Colonic mucosa (tissue), 4 donors: ENCODE results near the gene NCBP1. TPM values are rescaled to one million over a fixed set of nuclear protein-coding genes. Genes with fewer than 3 reads are reported as not detected.
"Not testable (repeated sequence)": the region's sequence is repeated elsewhere in the genome, so short reads cannot be mapped to it uniquely, and the experiment has no call there.

Experiments
- DNase-seq: peaks from one replicate; pipeline ENCODE4 v3.0.0-alpha.2; 2020
- H3K27ac ChIP-seq: fragments of 200-600 bp; one replicate; pipeline ENCODE4 v1.8.0; 2021
- H3K27me3 ChIP-seq: fragments of 200-600 bp; one replicate; pipeline ENCODE4 v1.8.0; 2021
- H3K36me3 ChIP-seq: fragments of 200-600 bp; one replicate; pipeline ENCODE4 v1.8.0; 2021
- H3K4me1 ChIP-seq: fragments of 200-600 bp; one replicate; pipeline ENCODE4 v1.8.0; 2021; ENCODE audit warnings: mild to moderate bottlenecking
- H3K4me3 ChIP-seq: fragments of 200-600 bp; one replicate; pipeline ENCODE4 v1.8.0; 2021
- H3K9ac ChIP-seq, 2 donors: one replicate each; pipeline ENCODE4 v1.7.0; 2013; ENCODE audit warnings: control low read depth in 2 of 2, low read depth in 2 of 2, low read length in 2 of 2
- H3K9me3 ChIP-seq: fragments of 200-600 bp; one replicate; pipeline ENCODE4 v1.8.0; 2021
- CTCF ChIP-seq: fragments of 200-600 bp; IDR thresholded peaks from one replicate; pipeline ENCODE4 v1.8.0; 2022; ENCODE audit warnings: antibody characterized with exemption, mild to moderate bottlenecking
- intact Hi-C: fragments of 100-400 bp; cut with DNase I; formaldehyde crosslinking; loops from one replicate; pipeline ENCODE4 v1.14.1; 2022
- total RNA-seq, 2 donors: library from RNA; stranded (reverse); fragmentation: NEBNext Ultra II Directional in 1 of 2; extraction: Animal tissue kit (Norgen Biotek cat#: 25700) in 1 of 2; gene quantifications; one replicate each; pipeline ENCODE4 v1.2.1, GENCODE V29; 2021
- donor health status: healthy.
- donor health status: DM: no; HTN: no; CAD: no.
- donor health status: DM: no; HTN: no; CAD: no.

NCBP1 gene
- total RNA-seq, 2 donors from 2014 or later: 30.3 to 48.2 TPM

GRCh38 chr9:97601228-97601898 is 32.3 kb upstream of the NCBP1 start:
- Histone ChIP-seq H3K27ac (no peak overlapping the region), H3K36me3 (peaks cover 6% of the 10 kb centered on the region)
- intact Hi-C loops: no loop called here

GRCh38 chr9:97602430-97602829 is 31.2 kb upstream of the NCBP1 start:
- no peak overlapping the region for H3K4me3 ChIP-seq
- intact Hi-C loops: no loop called here
- no peaks in the 10 kb centered on the region for H3K9me3 ChIP-seq
- no peak for TF ChIP-seq CTCF
- no peak for DNase-seq
- H3K4me1 ChIP-seq: no peaks in the 10 kb centered on the region
- H3K27me3 ChIP-seq: no peaks in the 10 kb centered on the region
- H3K36me3 ChIP-seq: peaks cover 6% of the 10 kb centered on the region
- H3K9ac ChIP-seq: no peak overlapping the region
- no peak overlapping the region for H3K27ac ChIP-seq

More at GRCh38 chr9:97601228-97601898, 32.3 kb upstream of the NCBP1 start:
- no peak for TF ChIP-seq CTCF
- no peak overlapping the region for H3K9ac ChIP-seq
- no peaks in the 10 kb centered on the region for H3K4me1 ChIP-seq
- H3K4me3 ChIP-seq: no peak overlapping the region
- no peaks in the 10 kb centered on the region for H3K27me3 ChIP-seq
- H3K9me3 ChIP-seq: no peaks in the 10 kb centered on the region
- DNase-seq: no peak

GRCh38 chr9:97604901-97605645 is 28.5 kb upstream of the NCBP1 start:
- intact Hi-C loops: no loop called here
- TF ChIP-seq CTCF: no peak
- DNase-seq: no peak
- H3K27me3 ChIP-seq: no peaks in the 10 kb centered on the region
- no peak overlapping the region for H3K9ac ChIP-seq
- H3K4me3 ChIP-seq: no peak overlapping the region
- no peaks in the 10 kb centered on the region for H3K4me1 ChIP-seq
- H3K27ac ChIP-seq: no peak overlapping the region
- peaks cover 6% of the 10 kb centered on the region for H3K36me3 ChIP-seq
- H3K9me3 ChIP-seq: no peaks in the 10 kb centered on the region

GRCh38 chr9:97615439-97616072 is 18.1 kb upstream of the NCBP1 start:
- peak; percentile 86 for TF ChIP-seq CTCF
- Histone ChIP-seq H3K4me3 (no peak overlapping the region), H3K36me3 (no peaks in the 10 kb centered on the region), H3K9ac (no peak overlapping the region), H3K27me3 (no peaks in the 10 kb centered on the region), H3K27ac (no peak overlapping the region), H3K4me1 (no peaks in the 10 kb centered on the region), H3K9me3 (no peaks in the 10 kb centered on the region)
- intact Hi-C loops: loop anchor here (5.0 kb wide), 2 partner anchors 148 to 228 kb away; no protein-coding TSS in a partner anchor
- DNase-seq: peak; percentile 72

- Histone ChIP-seq H3K9ac (no peak overlapping the region), H3K27me3 (no peaks in the 10 kb centered on the region), H3K36me3 (no peaks in the 10 kb centered on the region), H3K4me3 (no peak overlapping the region), H3K9me3 (no peaks in the 10 kb centered on the region), H3K4me1 (no peaks in the 10 kb centered on the region), H3K27ac (no peak overlapping the region)
- intact Hi-C loops: loop anchor here (5.0 kb wide), 2 partner anchors 151 to 231 kb away; no protein-coding TSS in a partner anchor
- DNase-seq: no peak
- TF ChIP-seq CTCF: no peak
These were observed 15.6 kb upstream of the NCBP1 start for GRCh38 chr9:97617939-97618416.

GRCh38 chr9:97620063-97620462 is 13.6 kb upstream of the NCBP1 start:
- DNase-seq, H3K27ac ChIP-seq, H3K9ac ChIP-seq, H3K4me1 ChIP-seq, H3K36me3 ChIP-seq, H3K9me3 ChIP-seq, H3K27me3 ChIP-seq, intact Hi-C loops, H3K4me3 ChIP-seq: not testable (repeated sequence)

GRCh38 chr9:97622483-97622882 is 11.1 kb upstream of the NCBP1 start:
- intact Hi-C loops, H3K4me3 ChIP-seq, H3K27ac ChIP-seq, H3K4me1 ChIP-seq, H3K36me3 ChIP-seq, H3K9ac ChIP-seq, H3K9me3 ChIP-seq, H3K27me3 ChIP-seq, DNase-seq: not testable (repeated sequence)
